ENCODE measurements around the gene UGCG. TPM values are rescaled to one million over a fixed set of nuclear protein-coding genes. Genes with fewer than 3 reads are reported as not detected.

The UGCG gene
- total RNA-seq, 1 experiment from 2014 or later = 23.1 TPM

DNA sequence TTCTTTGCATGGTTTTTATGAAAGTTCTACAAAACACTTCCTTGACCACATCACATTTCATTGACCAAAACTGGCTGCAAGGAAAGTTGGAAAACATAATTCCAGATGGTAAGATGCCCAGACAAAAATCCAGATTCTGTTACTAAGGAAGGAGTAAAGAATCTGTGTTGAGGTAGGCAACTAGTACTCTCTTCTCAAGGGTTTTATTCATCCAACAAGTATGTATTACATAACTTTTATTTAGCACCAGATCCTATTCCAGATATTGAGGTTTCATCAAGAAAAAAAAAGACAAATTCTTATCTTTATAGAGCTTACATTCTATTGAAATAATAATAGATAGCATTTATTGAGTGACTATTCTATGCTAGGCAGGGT lies 43.2 kb upstream of the UGCG start:
- intact Hi-C loops (cut with micrococcal nuclease; ENCODE audit: unreplicated experiment) = no loop called here
- CTCF ChIA-PET = no interaction called here
- no peaks in the 10 kb centered on the region for H3K9me3 ChIP-seq (ENCODE audit: low read depth, low read length, poor library complexity, severe bottlenecking)
- no TSS peak for BruUV-seq (replicated peaks)
- H3K27ac ChIP-seq (ENCODE audit: low read depth, low read length, poor library complexity, severe bottlenecking) = no peak overlapping the region
- H3K4me3 ChIP-seq (ENCODE audit: low read depth, low read length, poor library complexity, severe bottlenecking) = no peak overlapping the region
- peaks cover 19% of the 10 kb centered on the region for H3K4me1 ChIP-seq (ENCODE audit: insufficient read depth, low read length, poor library complexity, severe bottlenecking)
- no peak for TF ChIP-seq EZH2 (IDR thresholded peaks at IDR 0.05; ENCODE audit: borderline replicate concordance, low read depth, low read length, poor library complexity, severe bottlenecking)
- TF ChIP-seq, protein P1, sequence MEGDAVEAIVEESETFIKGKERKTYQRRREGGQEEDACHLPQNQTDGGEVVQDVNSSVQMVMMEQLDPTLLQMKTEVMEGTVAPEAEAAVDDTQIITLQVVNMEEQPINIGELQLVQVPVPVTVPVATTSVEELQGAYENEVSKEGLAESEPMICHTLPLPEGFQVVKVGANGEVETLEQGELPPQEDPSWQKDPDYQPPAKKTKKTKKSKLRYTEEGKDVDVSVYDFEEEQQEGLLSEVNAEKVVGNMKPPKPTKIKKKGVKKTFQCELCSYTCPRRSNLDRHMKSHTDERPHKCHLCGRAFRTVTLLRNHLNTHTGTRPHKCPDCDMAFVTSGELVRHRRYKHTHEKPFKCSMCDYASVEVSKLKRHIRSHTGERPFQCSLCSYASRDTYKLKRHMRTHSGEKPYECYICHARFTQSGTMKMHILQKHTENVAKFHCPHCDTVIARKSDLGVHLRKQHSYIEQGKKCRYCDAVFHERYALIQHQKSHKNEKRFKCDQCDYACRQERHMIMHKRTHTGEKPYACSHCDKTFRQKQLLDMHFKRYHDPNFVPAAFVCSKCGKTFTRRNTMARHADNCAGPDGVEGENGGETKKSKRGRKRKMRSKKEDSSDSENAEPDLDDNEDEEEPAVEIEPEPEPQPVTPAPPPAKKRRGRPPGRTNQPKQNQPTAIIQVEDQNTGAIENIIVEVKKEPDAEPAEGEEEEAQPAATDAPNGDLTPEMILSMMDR (conservative IDR thresholded peaks at IDR 0.05; ENCODE audit: low read depth, low read length) = no peak
- POLR2A ChIA-PET (ENCODE audit: low non-redundant PET) = no interaction called here
- H3K36me3 ChIP-seq (ENCODE audit: insufficient read depth, low read length, poor library complexity, severe bottlenecking) = no peaks in the 10 kb centered on the region
- H3K27me3 ChIP-seq (replicated peaks; ENCODE audit: insufficient read depth, low read depth, low read length, poor library complexity) = no peaks in the 10 kb centered on the region
- no peak for DNase-seq (ENCODE audit: low spot score)

DNA sequence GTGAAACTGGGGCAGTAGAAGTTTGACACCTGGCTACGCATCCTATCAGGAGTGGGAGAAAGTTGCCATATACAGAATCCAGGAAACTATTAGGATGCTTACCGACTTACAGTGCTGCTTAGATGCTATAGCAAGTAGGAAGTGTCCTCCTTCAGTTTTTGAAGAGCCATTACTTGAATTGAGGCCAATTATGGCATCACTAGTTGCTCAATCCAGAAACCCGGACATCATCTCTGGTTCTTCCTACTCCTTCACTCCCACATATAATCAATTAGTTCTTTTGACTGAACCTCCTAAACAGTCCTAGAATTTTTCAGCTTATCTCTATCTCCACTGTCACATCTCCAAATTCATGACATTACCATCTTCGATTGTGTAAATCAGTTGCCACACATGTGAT lies 41.8 kb upstream of the UGCG start:
- ChIA-PET POLR2A (ENCODE audit: low non-redundant PET) (no interaction called here), CTCF (no interaction called here)
- no peaks in the 10 kb centered on the region for H3K36me3 ChIP-seq (ENCODE audit: insufficient read depth, low read length, poor library complexity, severe bottlenecking)
- intact Hi-C loops (cut with micrococcal nuclease; ENCODE audit: unreplicated experiment) = no loop called here
- H3K4me1 ChIP-seq (ENCODE audit: insufficient read depth, low read length, poor library complexity, severe bottlenecking) = peaks cover 12% of the 10 kb centered on the region
- TF ChIP-seq EZH2 (IDR thresholded peaks at IDR 0.05; ENCODE audit: borderline replicate concordance, low read depth, low read length, poor library complexity, severe bottlenecking) = no peak
- TF ChIP-seq, protein P1 (conservative IDR thresholded peaks at IDR 0.05; ENCODE audit: low read depth, low read length) = no peak
- no peaks in the 10 kb centered on the region for H3K9me3 ChIP-seq (ENCODE audit: low read depth, low read length, poor library complexity, severe bottlenecking)
- H3K27ac ChIP-seq (ENCODE audit: low read depth, low read length, poor library complexity, severe bottlenecking) = no peak overlapping the region
- DNase-seq (ENCODE audit: low spot score) = no peak
- H3K4me3 ChIP-seq (ENCODE audit: low read depth, low read length, poor library complexity, severe bottlenecking) = no peak overlapping the region
- no TSS peak for BruUV-seq (replicated peaks)
- no peaks in the 10 kb centered on the region for H3K27me3 ChIP-seq (replicated peaks; ENCODE audit: insufficient read depth, low read depth, low read length, poor library complexity)

DNA sequence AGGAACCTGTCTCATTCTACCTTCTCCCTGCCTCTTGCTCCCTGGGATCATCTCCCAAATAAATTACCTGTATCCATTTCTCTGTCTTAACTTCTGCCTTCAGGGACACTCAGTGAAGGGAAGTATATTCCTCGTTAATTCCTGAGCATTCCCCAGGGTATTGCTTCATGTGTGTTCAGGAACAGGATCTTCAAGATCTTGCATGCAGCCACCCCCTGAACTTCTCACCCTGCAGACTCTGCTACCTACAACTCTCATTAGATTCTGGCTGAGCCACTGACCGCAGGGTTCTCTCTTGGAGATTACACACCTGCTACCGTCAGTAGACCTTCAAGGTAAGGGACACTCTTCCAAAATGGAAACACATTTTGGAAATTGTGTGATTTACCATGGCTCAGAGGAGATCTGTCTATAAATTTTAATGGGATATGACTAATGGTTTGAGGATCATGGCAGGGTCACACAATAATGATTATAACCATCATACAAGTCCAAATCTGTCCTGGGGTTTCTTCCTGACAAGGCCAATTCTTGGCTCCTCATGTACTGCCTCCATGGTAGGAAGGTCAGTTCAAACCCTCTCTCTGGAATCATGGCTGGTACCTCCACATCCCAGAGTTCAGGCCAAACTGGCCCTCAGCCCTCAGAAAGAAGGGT lies 38.9 kb upstream of the UGCG start:
- TF ChIP-seq EZH2 (IDR thresholded peaks at IDR 0.05; ENCODE audit: borderline replicate concordance, low read depth, low read length, poor library complexity, severe bottlenecking) = no peak
- TF ChIP-seq, protein P1 (conservative IDR thresholded peaks at IDR 0.05; ENCODE audit: low read depth, low read length) = no peak
- Histone ChIP-seq H3K27me3 (replicated peaks; ENCODE audit: insufficient read depth, low read depth, low read length, poor library complexity) (no peaks in the 10 kb centered on the region), H3K4me3 (ENCODE audit: low read depth, low read length, poor library complexity, severe bottlenecking) (no peak overlapping the region), H3K4me1 (ENCODE audit: insufficient read depth, low read length, poor library complexity, severe bottlenecking) (no peaks in the 10 kb centered on the region), H3K9me3 (ENCODE audit: low read depth, low read length, poor library complexity, severe bottlenecking) (peaks cover 5% of the 10 kb centered on the region), H3K36me3 (ENCODE audit: insufficient read depth, low read length, poor library complexity, severe bottlenecking) (no peaks in the 10 kb centered on the region), H3K27ac (ENCODE audit: low read depth, low read length, poor library complexity, severe bottlenecking) (no peak overlapping the region)
- intact Hi-C loops (cut with micrococcal nuclease; ENCODE audit: unreplicated experiment) = no loop called here
- ChIA-PET CTCF (no interaction called here), POLR2A (ENCODE audit: low non-redundant PET) (no interaction called here)
- peak; percentile 41 for DNase-seq (ENCODE audit: low spot score)
- no TSS peak for BruUV-seq (replicated peaks)

Data from A673 (cell line).